GM10266 (cell line): Measurements from ENCODE around the gene SYK.
"Not testable (repeated sequence)": the region's sequence is repeated elsewhere in the genome, so short reads cannot be mapped to it uniquely, and the experiment has no call there.

Source experiments
- DNase-seq: peaks from one replicate; pipeline ENCODE4 v3.0.0; 2012; ENCODE audit errors: extremely low spot score
- TF ChIP-seq, protein P1 (sequence below): IDR thresholded peaks from 2 replicates; pipeline ENCODE4 v1.5.1; 2012; ENCODE audit warnings: mild to moderate bottlenecking, low read depth; ENCODE audit not compliant: control insufficient read depth, insufficient read depth; ENCODE audit errors: missing control alignments

Gene SYK

DNA sequence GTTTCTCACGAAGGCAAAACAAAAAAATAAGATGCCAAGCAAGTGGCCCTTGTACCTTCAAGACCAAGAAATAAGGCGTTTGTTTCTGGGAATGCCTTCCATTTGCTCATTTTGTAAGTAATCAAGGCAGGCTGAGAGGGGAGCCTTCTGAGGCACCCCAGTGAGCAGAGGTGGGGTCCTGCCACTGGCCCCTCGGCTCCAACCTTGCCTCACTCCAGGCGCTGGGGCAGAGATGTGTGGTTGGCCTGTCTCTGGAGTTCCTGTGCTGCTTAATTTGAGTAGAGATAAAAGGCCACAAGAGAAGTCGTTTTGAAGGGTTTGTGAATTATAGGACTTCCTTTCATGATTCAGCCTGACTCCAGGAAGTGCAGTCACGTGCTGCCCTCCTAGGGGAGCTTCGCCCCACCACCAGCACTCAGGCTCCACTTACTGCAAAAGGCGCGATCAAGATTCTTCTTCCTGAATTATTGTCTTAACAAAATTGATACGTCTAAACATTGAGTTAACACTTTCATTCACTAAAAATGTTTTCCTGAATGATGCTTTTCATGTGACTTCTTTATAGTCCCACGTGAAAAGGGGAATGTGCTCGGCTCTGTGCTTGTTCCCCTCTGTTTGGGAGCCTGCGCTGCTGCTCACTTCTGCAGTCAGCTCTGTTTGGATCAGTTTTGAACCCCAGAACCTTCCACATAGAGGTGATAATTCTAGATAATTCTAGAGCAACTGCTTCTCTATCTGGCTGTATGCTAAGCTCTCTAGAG, 13.7 kb downstream of the SYK start:
- DNase-seq = no peak
- TF ChIP-seq, protein P1, sequence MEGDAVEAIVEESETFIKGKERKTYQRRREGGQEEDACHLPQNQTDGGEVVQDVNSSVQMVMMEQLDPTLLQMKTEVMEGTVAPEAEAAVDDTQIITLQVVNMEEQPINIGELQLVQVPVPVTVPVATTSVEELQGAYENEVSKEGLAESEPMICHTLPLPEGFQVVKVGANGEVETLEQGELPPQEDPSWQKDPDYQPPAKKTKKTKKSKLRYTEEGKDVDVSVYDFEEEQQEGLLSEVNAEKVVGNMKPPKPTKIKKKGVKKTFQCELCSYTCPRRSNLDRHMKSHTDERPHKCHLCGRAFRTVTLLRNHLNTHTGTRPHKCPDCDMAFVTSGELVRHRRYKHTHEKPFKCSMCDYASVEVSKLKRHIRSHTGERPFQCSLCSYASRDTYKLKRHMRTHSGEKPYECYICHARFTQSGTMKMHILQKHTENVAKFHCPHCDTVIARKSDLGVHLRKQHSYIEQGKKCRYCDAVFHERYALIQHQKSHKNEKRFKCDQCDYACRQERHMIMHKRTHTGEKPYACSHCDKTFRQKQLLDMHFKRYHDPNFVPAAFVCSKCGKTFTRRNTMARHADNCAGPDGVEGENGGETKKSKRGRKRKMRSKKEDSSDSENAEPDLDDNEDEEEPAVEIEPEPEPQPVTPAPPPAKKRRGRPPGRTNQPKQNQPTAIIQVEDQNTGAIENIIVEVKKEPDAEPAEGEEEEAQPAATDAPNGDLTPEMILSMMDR = no peak

GRCh38 chr9:90815944-90816357, 14.3 kb downstream of the SYK start:
- DNase-seq = no peak
- TF ChIP-seq, protein P1 = no peak

DNA sequence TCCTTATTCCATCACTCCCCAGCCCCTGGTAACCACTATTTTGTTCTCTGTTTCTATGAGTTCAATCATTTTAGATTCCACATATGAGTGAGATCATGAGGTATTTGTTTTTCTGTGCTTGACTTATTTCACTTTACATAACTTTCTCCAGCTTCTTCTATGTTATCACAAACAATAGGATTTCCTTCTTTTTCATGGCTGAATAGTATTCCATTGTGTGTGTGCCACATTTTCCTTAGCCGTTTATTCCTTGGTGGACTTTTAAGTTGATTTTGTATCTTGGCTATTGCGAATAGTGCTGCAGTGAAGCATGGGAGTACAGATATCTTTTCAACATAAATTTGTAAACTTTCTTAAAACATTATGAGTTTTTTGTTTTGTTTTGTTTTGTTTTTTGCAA, 15.1 kb downstream of the SYK start:
- DNase-seq = no peak
- TF ChIP-seq, protein P1 = no peak

GRCh38 chr9:90818279-90818678, 16.7 kb downstream of the SYK start:
- TF ChIP-seq, protein P1 = no peak
- DNase-seq = no peak

GRCh38 chr9:90820406-90820805, 18.8 kb downstream of the SYK start:
- DNase-seq = not testable (repeated sequence)

GRCh38 chr9:90821236-90821635, 19.6 kb downstream of the SYK start:
- not testable (repeated sequence) for DNase-seq

DNA sequence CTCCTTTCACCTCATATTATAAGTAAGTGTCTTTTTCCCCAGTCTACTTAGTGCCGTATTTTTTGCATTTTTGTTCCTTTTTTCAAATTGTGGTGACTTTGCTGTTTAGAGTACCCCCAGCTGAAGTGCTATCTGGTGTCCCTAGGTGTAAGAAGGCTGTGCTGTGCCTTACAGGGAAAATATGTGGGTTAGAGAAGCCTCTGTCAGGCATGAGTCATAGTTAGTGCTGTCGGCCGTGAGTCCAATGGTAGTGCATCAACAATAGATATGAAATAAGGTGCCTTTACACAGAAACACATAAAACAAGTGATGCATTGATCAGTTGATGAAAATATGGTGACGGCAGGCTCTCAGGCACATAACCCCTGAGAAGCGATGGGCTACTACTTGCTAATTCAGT, 20.1 kb downstream of the SYK start:
- no peak for DNase-seq
- TF ChIP-seq, protein P1 = no peak

GRCh38 chr9:90822866-90823265, 21.2 kb downstream of the SYK start:
- TF ChIP-seq, protein P1 = no peak
- no peak for DNase-seq

DNA sequence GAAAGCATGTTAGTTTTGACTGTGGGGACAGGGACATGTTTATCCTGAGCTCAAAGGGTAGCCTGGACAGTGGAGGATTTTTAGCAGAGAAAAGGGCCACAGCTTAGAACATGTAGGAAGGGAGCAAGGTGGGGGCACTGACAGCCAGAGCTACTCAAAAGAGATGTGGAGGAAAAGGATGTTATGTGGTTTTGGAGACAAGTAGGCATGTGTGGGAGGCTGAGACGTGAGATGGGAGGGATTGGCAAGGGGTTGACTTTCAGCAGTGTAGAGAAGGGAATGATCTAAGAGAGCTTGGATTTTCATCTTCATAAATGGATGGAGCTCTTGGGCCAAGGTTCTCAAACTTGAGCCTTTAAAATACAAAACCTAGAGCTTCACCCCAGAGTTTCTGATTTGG, 24.0 kb downstream of the SYK start:
- no peak for DNase-seq
- TF ChIP-seq, protein P1 = no peak
